Spleen (tissue), 11 donors: ENCODE measurements around the gene CACNA2D1. TPM values are rescaled to one million over a fixed set of nuclear protein-coding genes. Genes with fewer than 3 reads are reported as not detected.

Experiments
- DNase-seq: peaks from one replicate; pipeline ENCODE4 v3.0.0-alpha.2; 2020
- H3K27ac ChIP-seq, 8 donors: fragments of 200-600 bp; sonication (generic) in 7 of 8; 1 replicate in 4 of 8; 2 replicates in 4 of 8; pipeline versions ENCODE4 v1.5.0 to v1.8.0; 2016 to 2021; ENCODE audit warnings: inconsistent platforms in 4 of 8, mild to moderate bottlenecking in 4 of 8, moderate library complexity in 1 of 8
- H3K27me3 ChIP-seq, 7 donors: fragments of 200-600 bp; sonication (generic) in 6 of 7; replicated peaks in 1 of 7; 1 replicate in 4 of 7; 2 replicates in 3 of 7; pipeline versions ENCODE4 v1.5.0 to v1.8.0; 2016 to 2021; ENCODE audit warnings: inconsistent platforms in 3 of 7, mild to moderate bottlenecking in 1 of 7
- H3K36me3 ChIP-seq, 6 donors: fragments of 200-600 bp; sonication (generic) in 5 of 6; 1 replicate in 4 of 6; 2 replicates in 2 of 6; pipeline versions ENCODE4 v1.5.0 to v1.8.0; 2016 to 2021; ENCODE audit warnings: inconsistent platforms in 2 of 6
- H3K4me1 ChIP-seq, 6 donors: fragments of 200-600 bp; sonication (generic) in 5 of 6; 1 replicate in 3 of 6; 2 replicates in 3 of 6; pipeline versions ENCODE4 v1.5.0 to v1.8.0; 2016 to 2021; ENCODE audit warnings: inconsistent platforms in 3 of 6
- H3K4me3 ChIP-seq, 8 donors: fragments of 200-600 bp; sonication (generic) in 7 of 8; 1 replicate in 4 of 8; 2 replicates in 4 of 8; pipeline versions ENCODE4 v1.5.0 to v1.8.0; 2016 to 2021; ENCODE audit warnings: inconsistent platforms in 4 of 8, mild to moderate bottlenecking in 4 of 8, moderate library complexity in 2 of 8
- H3K9me3 ChIP-seq, 8 donors: fragments of 200-600 bp; sonication (generic) in 7 of 8; 1 replicate in 4 of 8; 2 replicates in 4 of 8; pipeline versions ENCODE4 v1.5.0 to v1.8.0; 2016 to 2021; ENCODE audit warnings: inconsistent platforms in 4 of 8
- CTCF ChIP-seq, 11 experiments: fragments of 200-600 bp in 7 of 11; fragments of 450-650 bp in 4 of 11; sonication (generic) in 4 of 11; IDR thresholded peaks in 8 of 11; conservative IDR thresholded peaks in 3 of 11; 1 replicate in 7 of 11; 2 replicates in 4 of 11; pipeline versions ENCODE4 v1.4.0 to v1.8.0; 2016 to 2021; ENCODE audit warnings: antibody characterized with exemption in 11 of 11, inconsistent platforms in 4 of 11, mild to moderate bottlenecking in 1 of 11
- POLR2A ChIP-seq, 3 donors: fragments of 450-650 bp; IDR thresholded peaks; one replicate each; pipeline ENCODE4 v1.5.1; 2017; ENCODE audit warnings: antibody characterized with exemption in 3 of 3, mild to moderate bottlenecking in 1 of 3
- POLR2AphosphoS5 ChIP-seq, 3 donors: sonication (generic); formaldehyde crosslinking; IDR thresholded peaks; one replicate each; pipeline ENCODE4 v1.5.1; 2017; ENCODE audit warnings: antibody characterized with exemption in 3 of 3
- WGBS, 5 donors: extraction: QIAGEN DNeasy Blood & Tissue Kit in 3 of 5; methylation state at CpG; one replicate each; pipeline versions ENCODE4 v1.1.5 to v1.1.7; 2013 to 2018; 5-methylcytosine and 5-hydroxymethylcytosine counted together
- intact Hi-C: fragments of 100-400 bp; cut with DNase I; formaldehyde crosslinking; loops from one replicate; pipeline ENCODE4 v1.15.0; 2023; ENCODE audit warnings: low total_unique reads
- polyA plus RNA-seq, 3 donors: library from polyadenylated mRNA; stranded (reverse); fragments of 200-250 nt; gene quantifications; one replicate each; pipeline ENCODE4 v1.2.1, GENCODE V29; 2013
- total RNA-seq, 7 donors: library from RNA; depleted of rRNA in 3 of 7; stranded (reverse); fragments of >200 nt in 3 of 7; fragmentation: NEBNext Ultra II Directional in 4 of 7; extraction: Animal tissue kit (Norgen Biotek cat#: 25700) in 4 of 7; gene quantifications; one replicate each; pipeline versions ENCODE4 v1.1.0 to v1.2.1, GENCODE V29; 2016 to 2021
- donor health status: healthy with polysubstance abuse.
- donor health status: DM: no; HTN: no; CAD: no; lungs with moderate emphysema.
- donor health status: DM: no; HTN: no; CAD: no.
- donor health status: Bipolar disorder and iron deficiency.
- donor health status: healthy.
- donor health status: DM: no; HTN: no; CAD: no.
- donor health status: DM: yes; HTN: yes; CAD: no.

CACNA2D1 gene
- total and polyA plus RNA-seq, 10 donors, result 1.7 to 24.0 (median 15.2) TPM

- no peak overlapping the region for H3K4me3 ChIP-seq
- 74 to 100% (median 92%) methylated on average over 2 of the region's 2 CpGs for WGBS, 5 donors
- intact Hi-C loops, result no loop called here
- H3K36me3 ChIP-seq, result no peaks in the 10 kb centered on the region
- H3K27me3 ChIP-seq, result no peaks in the 10 kb centered on the region
- no peak overlapping the region for H3K27ac ChIP-seq
- no peak for DNase-seq
- no peak for TF ChIP-seq CTCF (IDR thresholded peaks at IDR 0.05 in 8 of 11, conservative IDR thresholded peaks at IDR 0.05 in 3 of 11)
- TF ChIP-seq POLR2AphosphoS5 (IDR thresholded peaks at IDR 0.05), result no peak
- TF ChIP-seq POLR2A (IDR thresholded peaks at IDR 0.05), result no peak
- H3K9me3 ChIP-seq, result peaks cover 0 to 21% (median 3%) of the 10 kb centered on the region in 8 donors
- H3K4me1 ChIP-seq, result no peaks in the 10 kb centered on the region
These were observed 540.5 kb downstream of the CACNA2D1 start for GRCh38 chr7:81903115-81903514.

- DNase-seq, result no peak
These were observed 541.0 kb downstream of the CACNA2D1 start for GRCh38 chr7:81902536-81902935.

More at GRCh38 chr7:81902536-81902935, 541.0 kb downstream of the CACNA2D1 start:
- H3K9me3 ChIP-seq, result peaks cover 0 to 21% (median 3%) of the 10 kb centered on the region in 8 donors
- no peak overlapping the region for H3K27ac ChIP-seq
- no peaks in the 10 kb centered on the region for H3K36me3 ChIP-seq
- H3K4me3 ChIP-seq, result no peak overlapping the region
- H3K4me1 ChIP-seq, result no peaks in the 10 kb centered on the region
- H3K27me3 ChIP-seq, result no peaks in the 10 kb centered on the region
- intact Hi-C loops, result no loop called here
- 52 to 83% (median 58%) methylated on average over 3 of the region's 3 CpGs for WGBS, 5 donors
- TF ChIP-seq CTCF (IDR thresholded peaks at IDR 0.05 in 8 of 11, conservative IDR thresholded peaks at IDR 0.05 in 3 of 11) (no peak), POLR2AphosphoS5 (IDR thresholded peaks at IDR 0.05) (no peak), POLR2A (IDR thresholded peaks at IDR 0.05) (no peak)
